ENCODE data around the gene SEMA6A.

GRCh38 chr5:116563736-116564308 lies 10.8 kb downstream of the SEMA6A start:
- TF ChIP-seq GATA2 (IDR thresholded peaks at IDR 0.05; ENCODE audit: low read depth, low read length) = no peak
- TF ChIP-seq GATA3 (IDR thresholded peaks at IDR 0.05; ENCODE audit: low read depth, low read length) = no peak
